ENCODE data around the gene ASTN1.

DNA sequence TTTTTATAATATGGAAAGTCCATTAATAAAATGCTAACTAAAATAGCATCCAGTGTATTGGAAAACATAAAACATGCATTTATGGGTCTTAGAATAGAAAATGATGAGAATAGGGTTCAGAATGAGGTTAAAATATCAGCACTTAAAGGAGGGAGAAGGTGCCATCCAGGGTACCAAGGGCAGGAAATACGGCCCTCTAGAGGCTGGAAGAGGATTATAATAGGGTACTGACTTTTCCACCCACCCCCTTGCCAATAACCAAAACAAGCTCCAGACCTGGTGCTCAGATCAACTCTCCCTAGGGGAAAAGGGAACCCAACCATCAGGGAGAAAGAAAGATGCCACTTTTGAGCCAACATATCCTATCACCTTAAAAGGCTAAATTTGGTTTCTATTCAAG is 26.7 kb downstream of the ASTN1 start:
- TF ChIP-seq, protein P1, sequence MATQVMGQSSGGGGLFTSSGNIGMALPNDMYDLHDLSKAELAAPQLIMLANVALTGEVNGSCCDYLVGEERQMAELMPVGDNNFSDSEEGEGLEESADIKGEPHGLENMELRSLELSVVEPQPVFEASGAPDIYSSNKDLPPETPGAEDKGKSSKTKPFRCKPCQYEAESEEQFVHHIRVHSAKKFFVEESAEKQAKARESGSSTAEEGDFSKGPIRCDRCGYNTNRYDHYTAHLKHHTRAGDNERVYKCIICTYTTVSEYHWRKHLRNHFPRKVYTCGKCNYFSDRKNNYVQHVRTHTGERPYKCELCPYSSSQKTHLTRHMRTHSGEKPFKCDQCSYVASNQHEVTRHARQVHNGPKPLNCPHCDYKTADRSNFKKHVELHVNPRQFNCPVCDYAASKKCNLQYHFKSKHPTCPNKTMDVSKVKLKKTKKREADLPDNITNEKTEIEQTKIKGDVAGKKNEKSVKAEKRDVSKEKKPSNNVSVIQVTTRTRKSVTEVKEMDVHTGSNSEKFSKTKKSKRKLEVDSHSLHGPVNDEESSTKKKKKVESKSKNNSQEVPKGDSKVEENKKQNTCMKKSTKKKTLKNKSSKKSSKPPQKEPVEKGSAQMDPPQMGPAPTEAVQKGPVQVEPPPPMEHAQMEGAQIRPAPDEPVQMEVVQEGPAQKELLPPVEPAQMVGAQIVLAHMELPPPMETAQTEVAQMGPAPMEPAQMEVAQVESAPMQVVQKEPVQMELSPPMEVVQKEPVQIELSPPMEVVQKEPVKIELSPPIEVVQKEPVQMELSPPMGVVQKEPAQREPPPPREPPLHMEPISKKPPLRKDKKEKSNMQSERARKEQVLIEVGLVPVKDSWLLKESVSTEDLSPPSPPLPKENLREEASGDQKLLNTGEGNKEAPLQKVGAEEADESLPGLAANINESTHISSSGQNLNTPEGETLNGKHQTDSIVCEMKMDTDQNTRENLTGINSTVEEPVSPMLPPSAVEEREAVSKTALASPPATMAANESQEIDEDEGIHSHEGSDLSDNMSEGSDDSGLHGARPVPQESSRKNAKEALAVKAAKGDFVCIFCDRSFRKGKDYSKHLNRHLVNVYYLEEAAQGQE (IDR thresholded peaks at IDR 0.05; ENCODE audit: low read depth, low read length) = no peak
- no peak for TF ChIP-seq YY1 (IDR thresholded peaks at IDR 0.05; ENCODE audit: low read depth)
- no peak for TF ChIP-seq MXI1 (IDR thresholded peaks at IDR 0.05; ENCODE audit: low read depth, low read length)
